GM18511 (cell line): ENCODE measurements around the gene ANO6.

Experiments used
- ATAC-seq: cut with Tn5 transposase; IDR thresholded peaks from one replicate; pipeline ENCODE4 v1.9.1; 2021; ENCODE audit warnings: mild to moderate bottlenecking, moderate library complexity; ENCODE audit not compliant: unreplicated experiment

Gene ANO6

GRCh38 chr12:45433441-45433868 is 217.6 kb downstream of the ANO6 start:
- ATAC-seq: no peak

- ATAC-seq: no peak
Measured at GRCh38 chr12:45434094-45434493, 218.2 kb downstream of the ANO6 start.

GRCh38 chr12:45435945-45436710 is 220.2 kb downstream of the ANO6 start:
- ATAC-seq: no peak

- no peak for ATAC-seq
Measured at GRCh38 chr12:45439039-45439438, 223.1 kb downstream of the ANO6 start.

- no peak for ATAC-seq
Measured at GRCh38 chr12:45446013-45446412, 230.1 kb downstream of the ANO6 start.

- ATAC-seq: no peak
Measured at GRCh38 chr12:45458238-45458637, 242.3 kb downstream of the ANO6 start.

GRCh38 chr12:45458854-45459807 is 243.2 kb downstream of the ANO6 start:
- ATAC-seq: no peak

- no peak for ATAC-seq
Measured at GRCh38 chr12:45462506-45462905, 246.6 kb downstream of the ANO6 start.

- no peak for ATAC-seq
Measured at GRCh38 chr12:45464699-45465098, 248.8 kb downstream of the ANO6 start.

- ATAC-seq: no peak
Measured at GRCh38 chr12:45468751-45469615, 253.1 kb downstream of the ANO6 start.

- no peak for ATAC-seq
Measured at GRCh38 chr12:45469902-45470301, 254.0 kb downstream of the ANO6 start.

- ATAC-seq: no peak
Measured at GRCh38 chr12:45473636-45474035, 257.7 kb downstream of the ANO6 start.

- no peak for ATAC-seq
Measured at GRCh38 chr12:45475594-45475993, 259.7 kb downstream of the ANO6 start.

GRCh38 chr12:45477526-45477925 is 261.6 kb downstream of the ANO6 start:
- no peak for ATAC-seq

- ATAC-seq: no peak
Measured at GRCh38 chr12:45478931-45479330, 263.0 kb downstream of the ANO6 start.

- ATAC-seq: no peak
Measured at GRCh38 chr12:45481746-45482145, 265.9 kb downstream of the ANO6 start.

GRCh38 chr12:45483571-45483970 is 267.7 kb downstream of the ANO6 start:
- no peak for ATAC-seq
